ENCODE data around the gene CNST.
"Not testable (repeated sequence)": the region's sequence is repeated elsewhere in the genome, so short reads cannot be mapped to it uniquely, and the experiment has no call there.

Gene CNST

GRCh38 chr1:246711548-246712003 lies 145.3 kb downstream of the CNST start:
- no peak for DNase-seq

GRCh38 chr1:246712428-246712827 lies 146.2 kb downstream of the CNST start:
- not testable (repeated sequence) for DNase-seq
